OCI-LY1 (cell line): Measurements from ENCODE around the gene MMP23B.
"Not testable (repeated sequence)": the region's sequence is repeated elsewhere in the genome, so short reads cannot be mapped to it uniquely, and the experiment has no call there.

Source experiments
- H2AFZ ChIP-seq: fragments of 200-600 bp; sonication (generic), shearing (Covaris generic); 2 replicates; pipeline ENCODE4 v1.6.0; 2014; ENCODE audit warnings: antibody characterized with exemption, mild to moderate bottlenecking, low read length
- H3F3A ChIP-seq: fragments of 200-600 bp; sonication (generic), shearing (Covaris generic); 2 replicates; pipeline ENCODE4 v1.6.0; 2014; ENCODE audit warnings: mild to moderate bottlenecking, antibody characterized with exemption, low read length, moderate library complexity; ENCODE audit not compliant: insufficient read depth
- H3K27ac ChIP-seq: fragments of 200-600 bp; sonication (generic); 2 replicates; pipeline ENCODE4 v1.5.1; 2014; ENCODE audit warnings: low read length, mixed run types, mild to moderate bottlenecking, low read depth; ENCODE audit not compliant: poor library complexity, severe bottlenecking
- H3K27me3 ChIP-seq: fragments of 200-600 bp; sonication (generic); 2 replicates; pipeline ENCODE4 v1.6.0; 2014; ENCODE audit warnings: antibody characterized with exemption, mild to moderate bottlenecking, low read length, moderate library complexity; ENCODE audit not compliant: insufficient read depth
- H3K36me3 ChIP-seq: fragments of 200-600 bp; sonication (generic); 2 replicates; pipeline ENCODE4 v1.6.1; 2014; ENCODE audit warnings: mild to moderate bottlenecking, antibody characterized with exemption, low read length, moderate library complexity, mixed read lengths; ENCODE audit not compliant: insufficient read depth
- H3K4me1 ChIP-seq: fragments of 200-600 bp; sonication (generic); 2 replicates; pipeline ENCODE4 v1.5.1; 2014; ENCODE audit warnings: mild to moderate bottlenecking, low read length, moderate library complexity; ENCODE audit not compliant: insufficient read depth, severe bottlenecking
- H3K4me2 ChIP-seq: fragments of 200-600 bp; sonication (generic), shearing (Covaris generic); 2 replicates; pipeline ENCODE4 v1.6.1; 2014; ENCODE audit warnings: low read length
- H3K4me3 ChIP-seq: fragments of 200-600 bp; sonication (generic); 2 replicates; pipeline ENCODE4 v1.5.1; 2014; ENCODE audit warnings: low read length, low read depth, mild to moderate bottlenecking, mixed read lengths; ENCODE audit not compliant: poor library complexity, severe bottlenecking
- H3K79me2 ChIP-seq: fragments of 200-600 bp; shearing (Covaris generic); 2 replicates; pipeline ENCODE4 v1.6.1; 2016; ENCODE audit warnings: mixed run types, low read length, mixed read lengths; ENCODE audit not compliant: insufficient read depth
- H3K9ac ChIP-seq: fragments of 200-600 bp; sonication (generic), shearing (Covaris generic); 2 replicates; pipeline ENCODE4 v1.6.1; 2014; ENCODE audit warnings: mild to moderate bottlenecking, low read length, mixed read lengths
- H3K9me2 ChIP-seq: fragments of 200-600 bp; sonication (generic), shearing (Covaris generic); 2 replicates; pipeline ENCODE4 v1.6.1; 2014; ENCODE audit warnings: low read depth, mild to moderate bottlenecking, low read length, mixed read lengths
- H3K9me3 ChIP-seq: fragments of 200-600 bp; shearing (Covaris generic); 2 replicates; pipeline ENCODE4 v1.6.1; 2014; ENCODE audit warnings: low read length, mixed read lengths
- H4K20me1 ChIP-seq: fragments of 200-600 bp; sonication (generic), shearing (Covaris generic); 2 replicates; pipeline ENCODE4 v1.6.0; 2016; ENCODE audit warnings: mild to moderate bottlenecking, low read length; ENCODE audit not compliant: insufficient read depth
- EZH2 ChIP-seq: fragments of 200-600 bp; sonication (generic), shearing (Covaris generic); IDR thresholded peaks from 2 replicates; pipeline ENCODE4 v1.8.0; 2017; ENCODE audit warnings: borderline replicate concordance, mixed run types, mild to moderate bottlenecking, antibody characterized with exemption, low read length, moderate library complexity, mixed read lengths
- TF ChIP-seq, protein P1 (sequence below): fragments of 200-600 bp; sonication (generic), shearing (Covaris generic); IDR thresholded peaks from 2 replicates; pipeline ENCODE4 v1.5.1; 2017; ENCODE audit warnings: mild to moderate bottlenecking, antibody characterized with exemption, low read length, moderate library complexity, mixed read lengths

Gene MMP23B

DNA sequence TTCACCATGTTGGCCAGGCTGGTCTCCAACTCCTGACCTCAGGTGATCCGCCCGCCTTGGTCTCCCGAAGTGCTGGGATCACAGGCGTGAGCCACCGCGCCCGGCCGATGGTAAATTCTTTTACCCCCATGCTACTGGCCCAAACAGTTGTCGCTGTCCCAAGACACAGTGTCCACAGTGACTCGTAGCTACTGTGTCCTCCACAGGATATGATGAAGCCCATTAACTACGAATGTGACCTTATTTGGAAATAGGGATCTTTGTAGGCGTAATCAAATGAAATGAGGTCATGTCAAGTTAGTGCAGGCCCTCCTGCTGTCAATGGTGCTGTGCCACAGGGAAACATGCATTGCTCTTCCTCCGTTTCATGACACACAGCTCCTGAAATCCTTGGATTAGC lies 40.5 kb upstream of the MMP23B start:
- Histone ChIP-seq H3K9me2 (no peaks in the 10 kb centered on the region), H3K9me3 (no peaks in the 10 kb centered on the region), H3K4me1 (no peaks in the 10 kb centered on the region), H3K36me3 (no peaks in the 10 kb centered on the region), H3K4me2 (no peak overlapping the region), H3K9ac (no peak overlapping the region), H3K27me3 (peaks cover 14% of the 10 kb centered on the region; the same call in 1 of the 2 replicates), H3K27ac (no peak overlapping the region), H3K79me2 (no peaks in the 10 kb centered on the region), H2AFZ (no peak overlapping the region), H3F3A (no peaks in the 10 kb centered on the region), H4K20me1 (no peaks in the 10 kb centered on the region), H3K4me3 (no peak overlapping the region)
- TF ChIP-seq, protein P1, sequence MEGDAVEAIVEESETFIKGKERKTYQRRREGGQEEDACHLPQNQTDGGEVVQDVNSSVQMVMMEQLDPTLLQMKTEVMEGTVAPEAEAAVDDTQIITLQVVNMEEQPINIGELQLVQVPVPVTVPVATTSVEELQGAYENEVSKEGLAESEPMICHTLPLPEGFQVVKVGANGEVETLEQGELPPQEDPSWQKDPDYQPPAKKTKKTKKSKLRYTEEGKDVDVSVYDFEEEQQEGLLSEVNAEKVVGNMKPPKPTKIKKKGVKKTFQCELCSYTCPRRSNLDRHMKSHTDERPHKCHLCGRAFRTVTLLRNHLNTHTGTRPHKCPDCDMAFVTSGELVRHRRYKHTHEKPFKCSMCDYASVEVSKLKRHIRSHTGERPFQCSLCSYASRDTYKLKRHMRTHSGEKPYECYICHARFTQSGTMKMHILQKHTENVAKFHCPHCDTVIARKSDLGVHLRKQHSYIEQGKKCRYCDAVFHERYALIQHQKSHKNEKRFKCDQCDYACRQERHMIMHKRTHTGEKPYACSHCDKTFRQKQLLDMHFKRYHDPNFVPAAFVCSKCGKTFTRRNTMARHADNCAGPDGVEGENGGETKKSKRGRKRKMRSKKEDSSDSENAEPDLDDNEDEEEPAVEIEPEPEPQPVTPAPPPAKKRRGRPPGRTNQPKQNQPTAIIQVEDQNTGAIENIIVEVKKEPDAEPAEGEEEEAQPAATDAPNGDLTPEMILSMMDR: no peak
- no peak for TF ChIP-seq EZH2

DNA sequence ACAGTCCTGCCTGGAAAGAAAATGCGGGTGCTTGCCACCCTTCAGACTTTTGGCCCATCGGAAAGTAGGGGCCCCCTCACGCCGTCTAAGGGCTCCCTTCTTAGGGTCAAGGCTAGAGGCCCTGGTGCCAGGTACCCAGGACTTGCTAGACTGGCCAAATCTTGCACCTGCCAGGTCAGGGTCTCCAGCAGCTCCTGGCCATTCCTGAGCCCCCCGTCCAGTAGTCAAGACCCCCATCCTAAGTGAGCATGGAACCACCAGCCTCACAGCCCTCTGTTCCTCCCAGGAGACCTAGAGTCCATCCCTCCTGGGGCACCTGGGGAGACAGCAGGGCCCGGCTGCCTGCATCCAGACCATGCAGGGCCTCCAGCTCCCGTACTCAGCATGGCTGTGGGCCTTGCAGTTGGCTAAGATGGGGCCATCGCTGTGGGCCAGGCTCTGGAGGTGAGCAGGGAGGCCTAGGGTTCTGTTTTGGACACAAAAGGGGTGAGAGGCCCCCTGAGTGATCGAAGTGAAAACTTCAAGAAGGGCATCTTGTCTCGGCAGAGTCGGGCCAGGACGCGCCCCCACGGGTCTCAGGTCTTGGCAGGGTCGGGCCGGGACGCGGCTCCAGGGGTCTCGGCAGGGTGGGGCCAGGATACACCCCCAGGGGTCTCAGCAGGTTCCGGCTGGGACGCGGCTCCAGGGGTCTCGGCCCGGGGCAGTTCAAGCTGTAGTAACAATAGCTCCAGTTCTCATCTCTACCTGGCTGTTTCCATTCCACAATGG lies 38.0 kb upstream of the MMP23B start:
- Histone ChIP-seq H3K4me3 (no peak overlapping the region), H3K9ac (no peak overlapping the region), H3F3A (no peaks in the 10 kb centered on the region), H3K79me2 (no peaks in the 10 kb centered on the region), H2AFZ (no peak overlapping the region), H3K9me2 (no peaks in the 10 kb centered on the region), H3K27ac (no peak overlapping the region), H3K36me3 (no peaks in the 10 kb centered on the region), H4K20me1 (no peaks in the 10 kb centered on the region), H3K4me1 (no peaks in the 10 kb centered on the region), H3K9me3 (no peaks in the 10 kb centered on the region), H3K4me2 (no peak overlapping the region), H3K27me3 (peaks cover 10% of the 10 kb centered on the region; the same call in 1 of the 2 replicates)
- TF ChIP-seq, protein P1: no peak
- TF ChIP-seq EZH2: no peak

DNA sequence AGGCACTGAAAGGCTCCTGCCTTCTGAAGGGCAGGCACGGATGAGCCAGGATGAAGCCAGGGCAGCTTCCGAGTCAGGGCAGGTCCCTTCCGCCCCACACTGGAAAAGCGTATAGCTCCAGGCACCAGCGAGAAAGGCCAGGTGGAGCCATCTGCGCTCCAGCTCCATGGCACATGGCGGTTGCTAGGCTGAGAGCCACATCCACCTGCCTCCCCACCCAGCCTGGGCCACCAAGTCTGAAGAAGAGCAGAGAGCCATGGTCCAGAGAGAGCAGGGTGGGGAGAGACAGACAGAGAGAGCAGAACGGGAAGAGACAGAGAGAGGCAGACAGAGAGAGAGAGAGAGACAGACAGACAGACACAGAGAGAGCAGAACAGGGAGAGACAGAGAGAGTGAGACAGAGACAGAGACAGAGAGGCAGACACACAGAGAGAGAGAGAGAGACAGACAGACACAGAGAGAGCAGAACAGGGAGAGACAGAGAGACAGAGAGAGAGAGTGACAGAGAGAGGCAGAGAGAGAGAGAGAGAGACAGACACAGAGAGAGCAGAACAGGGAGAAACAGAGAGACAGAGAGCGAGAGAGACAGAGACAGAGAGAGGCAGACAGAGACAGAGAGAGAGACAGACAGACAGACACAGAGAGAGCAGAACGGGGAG lies 37.2 kb upstream of the MMP23B start:
- Histone ChIP-seq H3K36me3 (no peaks in the 10 kb centered on the region), H3K9me3 (no peaks in the 10 kb centered on the region), H3K9ac (no peak overlapping the region), H3K4me2 (no peak overlapping the region), H3F3A (no peaks in the 10 kb centered on the region), H3K27ac (no peak overlapping the region), H4K20me1 (no peaks in the 10 kb centered on the region), H2AFZ (no peak overlapping the region), H3K4me1 (no peaks in the 10 kb centered on the region), H3K9me2 (no peaks in the 10 kb centered on the region), H3K4me3 (no peak overlapping the region), H3K27me3 (peaks cover 9% of the 10 kb centered on the region; the same call in 1 of the 2 replicates), H3K79me2 (no peaks in the 10 kb centered on the region)
- no peak for TF ChIP-seq EZH2
- TF ChIP-seq, protein P1: no peak

DNA sequence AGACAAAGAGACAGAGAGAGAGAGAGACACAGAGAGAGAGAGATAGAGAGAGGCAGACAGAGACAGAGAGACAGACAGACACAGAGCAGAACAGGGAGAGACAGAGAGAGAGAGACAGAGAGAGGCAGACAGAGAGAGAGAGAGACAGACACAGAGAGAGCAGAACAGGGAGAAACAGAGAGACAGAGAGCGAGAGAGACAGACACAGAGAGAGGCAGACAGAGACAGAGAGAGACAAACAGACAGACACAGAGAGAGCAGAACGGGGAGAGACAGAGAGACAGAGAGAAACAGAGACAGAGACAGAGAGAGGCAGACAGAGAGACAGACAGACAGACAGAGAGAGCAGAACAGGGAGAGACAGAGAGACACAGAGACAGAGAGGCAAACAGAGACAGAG lies 36.6 kb upstream of the MMP23B start:
- H3F3A ChIP-seq, H4K20me1 ChIP-seq, H3K27me3 ChIP-seq, H3K27ac ChIP-seq, H3K4me3 ChIP-seq, H3K79me2 ChIP-seq, H3K36me3 ChIP-seq, H2AFZ ChIP-seq, H3K4me1 ChIP-seq, H3K9ac ChIP-seq, H3K9me2 ChIP-seq, H3K9me3 ChIP-seq, H3K4me2 ChIP-seq: not testable (repeated sequence)
